Kasumi-1 (cell line): Measurements from ENCODE around the gene FNDC3B.
"Not testable (repeated sequence)": the region's sequence is repeated elsewhere in the genome, so short reads cannot be mapped to it uniquely, and the experiment has no call there.

Experiments used
- DNase-seq, 2 experiments: peaks; one replicate each; lab custom pipeline; 2025; lab: John Stamatoyannopoulos, UW

The FNDC3B gene

DNA sequence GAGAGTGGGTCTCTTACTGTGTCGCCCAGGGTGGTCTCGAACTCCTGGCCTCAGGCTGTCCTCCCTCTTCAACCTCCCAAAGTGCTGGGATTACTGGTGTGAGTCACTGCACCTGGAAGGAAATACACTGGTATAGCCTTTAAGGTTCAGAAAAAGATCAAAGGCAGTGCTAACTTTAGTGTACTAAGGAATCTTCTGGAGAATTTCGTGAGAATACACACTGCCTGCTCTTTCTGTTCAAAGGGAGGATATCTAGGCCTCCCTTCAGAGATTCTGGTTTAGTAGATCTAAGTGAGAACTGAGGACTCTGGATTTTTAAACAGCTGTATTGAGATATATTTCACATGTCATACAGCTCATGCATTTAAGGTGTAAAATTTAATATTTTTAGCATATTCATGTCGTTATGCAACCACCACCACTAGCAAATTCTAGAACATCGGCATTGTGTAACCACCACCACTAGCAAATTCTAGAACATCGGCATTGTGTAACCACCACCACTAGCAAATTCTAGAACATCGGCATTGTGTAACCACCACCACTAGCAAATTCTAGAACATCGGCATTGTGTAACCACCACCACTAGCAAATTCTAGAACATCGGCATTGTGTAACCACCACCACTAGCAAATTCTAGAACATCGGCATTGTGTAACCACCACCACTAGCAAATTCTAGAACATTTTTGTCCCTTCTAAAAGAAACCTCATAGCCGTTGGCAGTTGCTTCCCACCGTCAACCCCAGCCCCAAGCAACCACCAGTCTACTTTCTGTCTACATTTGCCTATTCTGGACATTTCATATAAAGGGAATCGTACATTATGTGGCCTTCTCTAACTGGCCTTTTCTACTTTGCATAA, 54.4 kb downstream of the FNDC3B start:
- DNase-seq = not testable (repeated sequence)

GRCh38 chr3:172094621-172095557, 55.5 kb downstream of the FNDC3B start:
- DNase-seq = no peak

GRCh38 chr3:172096881-172097420, 57.6 kb downstream of the FNDC3B start:
- DNase-seq = peak in 1 of 2 experiments; percentile 19

DNA sequence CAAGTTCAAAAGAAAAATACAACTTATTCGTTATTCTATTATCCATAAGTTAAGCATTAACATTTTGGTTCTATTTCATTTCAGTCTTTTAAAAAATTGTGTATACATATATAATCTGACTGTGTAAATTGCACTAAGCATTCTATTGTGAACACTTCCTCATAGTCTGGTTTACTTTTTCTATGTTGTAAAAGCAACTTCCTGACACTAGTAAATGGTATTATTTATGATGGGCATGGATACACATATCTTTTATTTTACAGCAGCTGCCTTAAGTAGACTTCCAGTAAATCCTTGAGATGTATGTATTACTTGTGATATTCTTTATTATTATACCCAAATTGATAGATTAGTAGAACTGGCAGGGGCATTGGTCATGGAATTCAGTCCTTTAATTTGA, 58.2 kb downstream of the FNDC3B start:
- no peak for DNase-seq

GRCh38 chr3:172098698-172099494, 59.5 kb downstream of the FNDC3B start:
- no peak for DNase-seq

GRCh38 chr3:172099495-172099808, 60.1 kb downstream of the FNDC3B start:
- no peak for DNase-seq

DNA sequence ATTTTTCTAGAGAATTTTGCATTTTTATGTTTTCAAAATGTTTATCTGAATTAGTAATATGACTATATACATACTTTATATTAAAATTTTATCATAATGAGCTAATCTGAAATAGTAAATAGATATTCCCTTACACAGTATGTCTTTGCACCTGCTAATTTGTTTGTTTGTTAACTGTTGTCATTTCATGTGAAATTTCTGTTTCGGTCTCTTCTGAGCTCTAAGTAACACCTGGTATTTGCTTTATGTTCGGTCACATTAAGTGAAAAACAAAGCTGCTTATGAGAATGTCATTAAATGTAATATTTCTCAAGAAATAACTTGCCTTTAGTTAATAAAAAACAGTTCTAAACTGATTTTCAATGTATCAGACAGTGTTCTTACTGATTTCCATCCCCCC, 61.1 kb downstream of the FNDC3B start:
- DNase-seq = no peak

GRCh38 chr3:172101107-172101506, 61.7 kb downstream of the FNDC3B start:
- DNase-seq = no peak

- peak; percentile 63 to 75 for DNase-seq
These were observed 62.9 kb downstream of the FNDC3B start for GRCh38 chr3:172102123-172102882.

DNA sequence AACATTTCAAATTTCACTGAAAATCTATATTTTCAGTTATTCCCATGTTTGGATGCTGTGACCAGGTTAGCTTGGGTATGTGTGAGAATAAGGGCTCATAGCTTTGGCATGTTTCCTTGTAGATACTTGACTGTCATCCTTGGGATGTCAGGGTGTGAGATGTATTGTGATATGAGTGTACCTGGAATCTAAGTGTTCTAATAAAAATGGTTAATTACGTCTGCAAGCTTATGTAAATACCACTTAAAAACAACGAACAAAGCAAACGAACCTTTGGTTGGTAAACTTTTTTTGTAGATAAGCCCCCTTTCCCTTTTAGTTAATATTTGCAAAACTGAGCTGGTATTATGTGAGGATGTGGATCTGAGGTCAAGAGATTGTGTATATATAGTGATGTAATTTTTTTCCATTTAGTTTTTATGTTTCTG, 63.5 kb downstream of the FNDC3B start:
- no peak for DNase-seq

GRCh38 chr3:172103724-172104123, 64.3 kb downstream of the FNDC3B start:
- DNase-seq = no peak

GRCh38 chr3:172104471-172105072, 65.2 kb downstream of the FNDC3B start:
- no peak for DNase-seq

DNA sequence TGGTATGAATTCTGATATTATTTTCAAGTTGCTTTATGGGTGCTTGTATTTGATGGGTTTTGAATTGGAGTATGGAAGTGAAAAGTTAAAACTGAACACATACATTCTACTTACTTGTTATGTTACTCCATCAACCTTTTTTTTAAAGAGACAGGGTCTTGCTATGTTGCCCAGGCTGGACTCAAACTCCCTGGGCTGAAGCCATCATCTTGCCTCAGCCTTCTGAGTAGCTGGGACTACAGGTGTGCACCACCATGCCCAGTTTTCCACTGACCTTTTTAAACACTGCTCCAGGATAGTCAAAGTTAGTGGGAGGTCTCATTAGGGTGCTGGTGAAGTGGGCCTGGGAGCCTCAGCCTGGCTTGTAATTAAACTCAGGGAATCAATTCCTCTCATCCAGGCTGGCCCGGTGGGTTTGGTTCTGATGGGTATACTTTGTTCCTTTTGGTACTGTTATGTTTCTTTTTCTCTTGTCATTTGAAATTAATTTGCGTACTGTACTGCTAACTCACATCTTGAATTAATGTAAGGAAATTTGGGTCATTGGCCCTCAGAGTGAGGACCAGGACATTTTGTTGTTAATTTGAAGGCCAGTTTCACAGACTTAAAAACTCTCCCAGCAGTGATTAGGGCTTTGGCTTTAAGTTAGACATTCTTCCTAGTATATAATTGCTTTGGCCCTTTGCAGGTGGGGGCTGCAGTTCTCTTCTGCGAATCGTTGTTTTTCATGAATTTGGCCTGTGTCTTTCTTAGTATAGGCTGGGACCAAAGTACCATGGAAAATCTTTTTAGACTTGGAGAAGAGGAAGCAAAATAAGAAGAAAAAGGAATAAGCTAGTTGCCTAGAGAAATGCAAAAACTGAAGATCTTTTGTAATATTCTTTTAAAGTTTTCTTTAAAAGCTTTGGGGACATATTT, 66.9 kb downstream of the FNDC3B start:
- DNase-seq = peak in 1 of 2 experiments; percentile 55

- peak; percentile 87 for DNase-seq
These were observed 67.6 kb downstream of the FNDC3B start for GRCh38 chr3:172106989-172107388.

GRCh38 chr3:172107403-172107802, 68.0 kb downstream of the FNDC3B start:
- DNase-seq = no peak

- no peak for DNase-seq
These were observed 70.9 kb downstream of the FNDC3B start for GRCh38 chr3:172110127-172110779.

DNA sequence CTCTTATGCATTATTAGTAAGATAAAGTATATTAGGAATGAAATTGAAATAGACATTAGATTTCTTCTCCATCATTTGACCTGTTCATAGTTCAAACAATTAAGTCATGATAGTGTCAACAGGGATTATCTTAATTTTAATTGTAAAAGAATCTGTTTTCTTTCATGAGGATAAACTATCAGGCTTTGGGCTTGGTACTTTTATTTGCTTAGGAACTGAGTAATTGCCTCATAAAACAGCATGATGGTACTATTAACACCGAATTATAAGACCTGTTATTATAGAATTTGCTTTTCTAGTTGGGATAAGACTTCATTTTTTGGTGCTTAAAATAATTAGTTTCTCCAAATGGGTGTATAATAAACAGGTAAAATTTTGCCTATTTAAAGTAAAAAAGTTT, 71.8 kb downstream of the FNDC3B start:
- DNase-seq = no peak

DNA sequence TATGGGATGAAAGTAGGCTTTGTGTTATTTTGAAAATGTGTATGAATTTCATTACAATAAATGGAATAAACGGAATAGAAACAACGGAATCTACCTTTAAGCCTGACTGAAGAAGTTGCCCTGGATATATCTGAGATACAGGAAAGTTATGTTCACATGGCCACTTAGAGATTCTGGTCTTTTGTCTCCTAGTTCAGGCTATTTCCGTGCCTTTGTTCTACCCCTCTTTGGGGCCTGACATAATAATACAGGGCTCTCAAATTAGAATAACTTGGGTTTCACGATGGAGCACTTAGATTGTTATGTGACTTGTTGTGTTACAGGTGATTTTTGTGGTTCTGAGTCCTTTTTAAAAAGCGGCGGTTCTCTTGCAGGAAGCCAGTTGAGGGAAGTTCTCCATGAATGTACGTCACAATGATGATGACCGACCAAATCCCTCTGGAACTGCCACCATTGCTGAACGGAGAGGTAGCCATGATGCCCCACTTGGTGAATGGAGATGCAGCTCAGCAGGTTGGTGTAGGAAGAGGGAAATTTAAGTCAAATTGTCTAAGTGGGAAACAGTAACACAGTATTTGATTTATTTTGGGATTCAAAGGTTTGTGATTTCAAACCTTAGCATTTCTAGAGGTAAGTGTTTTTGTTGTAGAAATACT, 72.8 kb downstream of the FNDC3B start:
- no peak for DNase-seq
